IMR-90 (cell line): Measurements from ENCODE around the gene DNAH3.
"Not testable (repeated sequence)": the region's sequence is repeated elsewhere in the genome, so short reads cannot be mapped to it uniquely, and the experiment has no call there.

Source experiments
- CEBPB ChIP-seq: IDR thresholded peaks from 2 replicates; pipeline ENCODE4 v1.6.1; 2012; ENCODE audit warnings: low read depth, low read length, improper control_type of control experiment
- FOS ChIP-seq: fragments of 150-350 bp; IDR thresholded peaks from 2 replicates; pipeline ENCODE4 v1.6.1; 2016; ENCODE audit warnings: low read depth, low read length
- MAFK ChIP-seq: IDR thresholded peaks from 2 replicates; pipeline ENCODE4 v1.6.1; 2012; ENCODE audit warnings: low read depth, low read length, improper control_type of control experiment
- MAZ ChIP-seq: IDR thresholded peaks from 2 replicates; pipeline ENCODE4 v1.6.1; 2012; ENCODE audit warnings: low read depth, mild to moderate bottlenecking, low read length, improper control_type of control experiment, moderate library complexity, borderline replicate concordance
- MXI1 ChIP-seq: IDR thresholded peaks from 2 replicates; pipeline ENCODE4 v1.6.1; 2012; ENCODE audit warnings: low read depth, mild to moderate bottlenecking, low read length, moderate library complexity, borderline replicate concordance
- NFE2L2 ChIP-seq: fragments of 150-350 bp; IDR thresholded peaks from 2 replicates; pipeline ENCODE4 v1.6.1; 2016; ENCODE audit warnings: low read depth, mild to moderate bottlenecking, low read length
- POLR2A ChIP-seq: IDR thresholded peaks from 2 replicates; pipeline ENCODE4 v1.6.1; 2012; ENCODE audit warnings: mild to moderate bottlenecking, low read depth, low read length
- RAD21 ChIP-seq: IDR thresholded peaks from 2 replicates; pipeline ENCODE4 v1.6.1; 2012; ENCODE audit warnings: low read length, improper control_type of control experiment
- RCOR1 ChIP-seq: IDR thresholded peaks from 2 replicates; pipeline ENCODE4 v1.6.1; 2012; ENCODE audit warnings: mild to moderate bottlenecking, low read length, improper control_type of control experiment; ENCODE audit not compliant: insufficient replicate concordance
- RFX5 ChIP-seq: IDR thresholded peaks from 2 replicates; pipeline ENCODE4 v1.8.0; 2012; ENCODE audit warnings: low read depth, mild to moderate bottlenecking, low read length, moderate library complexity
- SMC3 ChIP-seq: fragments of 150-350 bp; IDR thresholded peaks from 2 replicates; pipeline ENCODE4 v1.6.1; 2016; ENCODE audit warnings: low read depth, mild to moderate bottlenecking, antibody characterized with exemption, low read length, moderate library complexity
- USF2 ChIP-seq: fragments of 150-350 bp; IDR thresholded peaks from 2 replicates; pipeline ENCODE4 v1.6.1; 2017; ENCODE audit warnings: mild to moderate bottlenecking, antibody characterized with exemption, low read length, low read depth
- TF ChIP-seq, protein P1 (sequence below): conservative IDR thresholded peaks from 2 replicates; pipeline ENCODE4 v1.5.1; 2012; ENCODE audit warnings: mild to moderate bottlenecking, low read depth, low read length, improper control_type of control experiment
- TF ChIP-seq, protein P2 (sequence below): fragments of 150-350 bp; IDR thresholded peaks from 2 replicates; pipeline ENCODE4 v1.6.1; 2016; ENCODE audit warnings: low read depth, mild to moderate bottlenecking, low read length, moderate library complexity, borderline replicate concordance

GRCh38 chr16:21156011-21156410, 5.4 kb upstream of the DNAH3 start:
- not testable (repeated sequence) for TF ChIP-seq RFX5, USF2, SMC3, MXI1, POLR2A, RAD21, MAFK, FOS, CEBPB, MAZ, RCOR1, NFE2L2
- TF ChIP-seq, protein P1, sequence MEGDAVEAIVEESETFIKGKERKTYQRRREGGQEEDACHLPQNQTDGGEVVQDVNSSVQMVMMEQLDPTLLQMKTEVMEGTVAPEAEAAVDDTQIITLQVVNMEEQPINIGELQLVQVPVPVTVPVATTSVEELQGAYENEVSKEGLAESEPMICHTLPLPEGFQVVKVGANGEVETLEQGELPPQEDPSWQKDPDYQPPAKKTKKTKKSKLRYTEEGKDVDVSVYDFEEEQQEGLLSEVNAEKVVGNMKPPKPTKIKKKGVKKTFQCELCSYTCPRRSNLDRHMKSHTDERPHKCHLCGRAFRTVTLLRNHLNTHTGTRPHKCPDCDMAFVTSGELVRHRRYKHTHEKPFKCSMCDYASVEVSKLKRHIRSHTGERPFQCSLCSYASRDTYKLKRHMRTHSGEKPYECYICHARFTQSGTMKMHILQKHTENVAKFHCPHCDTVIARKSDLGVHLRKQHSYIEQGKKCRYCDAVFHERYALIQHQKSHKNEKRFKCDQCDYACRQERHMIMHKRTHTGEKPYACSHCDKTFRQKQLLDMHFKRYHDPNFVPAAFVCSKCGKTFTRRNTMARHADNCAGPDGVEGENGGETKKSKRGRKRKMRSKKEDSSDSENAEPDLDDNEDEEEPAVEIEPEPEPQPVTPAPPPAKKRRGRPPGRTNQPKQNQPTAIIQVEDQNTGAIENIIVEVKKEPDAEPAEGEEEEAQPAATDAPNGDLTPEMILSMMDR, result not testable (repeated sequence)
- TF ChIP-seq, protein P2, sequence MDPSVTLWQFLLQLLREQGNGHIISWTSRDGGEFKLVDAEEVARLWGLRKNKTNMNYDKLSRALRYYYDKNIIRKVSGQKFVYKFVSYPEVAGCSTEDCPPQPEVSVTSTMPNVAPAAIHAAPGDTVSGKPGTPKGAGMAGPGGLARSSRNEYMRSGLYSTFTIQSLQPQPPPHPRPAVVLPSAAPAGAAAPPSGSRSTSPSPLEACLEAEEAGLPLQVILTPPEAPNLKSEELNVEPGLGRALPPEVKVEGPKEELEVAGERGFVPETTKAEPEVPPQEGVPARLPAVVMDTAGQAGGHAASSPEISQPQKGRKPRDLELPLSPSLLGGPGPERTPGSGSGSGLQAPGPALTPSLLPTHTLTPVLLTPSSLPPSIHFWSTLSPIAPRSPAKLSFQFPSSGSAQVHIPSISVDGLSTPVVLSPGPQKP, result not testable (repeated sequence)
